Stimulated activated CD8-positive, alpha-beta memory T cell treated with anti-CD3 and anti-CD28 coated beads, Interleukin-4, amount 100 ng/mL, for 1 hour (primary cell): ENCODE data around the gene SENP1.

ENCODE experiments used
- DNase-seq, 2 donors: peaks; one replicate each; pipeline ENCODE4 v3.0.0-alpha.2; 2020; ENCODE audit warnings: low read depth in 2 of 2, low spot score in 1 of 2

SENP1 gene

GRCh38 chr12:48068457-48068856, 37.4 kb downstream of the SENP1 start:
- DNase-seq = no peak

- no peak for DNase-seq
Measured at GRCh38 chr12:48067250-48067938, 38.5 kb downstream of the SENP1 start.

- no peak for DNase-seq
Measured at GRCh38 chr12:48065041-48065440, 40.8 kb downstream of the SENP1 start.

- no peak for DNase-seq
Measured at GRCh38 chr12:48063530-48063929, 42.3 kb downstream of the SENP1 start.

GRCh38 chr12:48061938-48062719, 43.8 kb downstream of the SENP1 start:
- no peak for DNase-seq

GRCh38 chr12:48060474-48060873, 45.4 kb downstream of the SENP1 start:
- no peak for DNase-seq

- DNase-seq = no peak
Measured at GRCh38 chr12:48058771-48059170, 47.1 kb downstream of the SENP1 start.

- no peak for DNase-seq
Measured at GRCh38 chr12:48054955-48055821, 50.7 kb downstream of the SENP1 start.

- DNase-seq = no peak
Measured at GRCh38 chr12:48053883-48054282, 52.0 kb downstream of the SENP1 start.

- DNase-seq = no peak
Measured at GRCh38 chr12:48053122-48053521, 52.8 kb downstream of the SENP1 start.

- DNase-seq = no peak
Measured at GRCh38 chr12:48051681-48052080, 54.2 kb downstream of the SENP1 start.

- no peak for DNase-seq
Measured at GRCh38 chr12:48050174-48050573, 55.7 kb downstream of the SENP1 start.

- no peak for DNase-seq
Measured at GRCh38 chr12:48045965-48046518, 59.8 kb downstream of the SENP1 start.

- no peak for DNase-seq
Measured at GRCh38 chr12:48045061-48045846, 60.6 kb downstream of the SENP1 start.

GRCh38 chr12:48044396-48044795, 61.5 kb downstream of the SENP1 start:
- DNase-seq = no peak

- DNase-seq = no peak
Measured at GRCh38 chr12:48043771-48044170, 62.1 kb downstream of the SENP1 start.

GRCh38 chr12:48041591-48042423, 64.1 kb downstream of the SENP1 start:
- DNase-seq = no peak

GRCh38 chr12:48040354-48040753, 65.5 kb downstream of the SENP1 start:
- no peak for DNase-seq

- DNase-seq = no peak
Measured at GRCh38 chr12:48039151-48039550, 66.7 kb downstream of the SENP1 start.

- no peak for DNase-seq
Measured at GRCh38 chr12:48038085-48038484, 67.8 kb downstream of the SENP1 start.
